Upper lobe of right lung (tissue), 1 donor: Measurements from ENCODE around the gene NF1. TPM values are rescaled to one million over a fixed set of nuclear protein-coding genes. Genes with fewer than 3 reads are reported as not detected.
"Not testable (repeated sequence)": the region's sequence is repeated elsewhere in the genome, so short reads cannot be mapped to it uniquely, and the experiment has no call there.

Experiments used
- ATAC-seq: fragments of 200-7000 bp; cut with Tn5 transposase; one replicate; pipeline ENCODE4 v1.9.1; 2020; ENCODE audit warnings: mild to moderate bottlenecking, moderate library complexity
- DNase-seq: peaks from one replicate; pipeline ENCODE4 v3.0.0-alpha.2; 2020
- H3K27ac ChIP-seq: fragments of 200-600 bp; one replicate; pipeline ENCODE4 v1.8.0; 2022
- H3K27me3 ChIP-seq: fragments of 200-600 bp; one replicate; pipeline ENCODE4 v1.8.0; 2022; ENCODE audit warnings: mild to moderate bottlenecking
- H3K36me3 ChIP-seq: fragments of 200-600 bp; one replicate; pipeline ENCODE4 v1.8.0; 2022
- H3K4me1 ChIP-seq: fragments of 200-600 bp; one replicate; pipeline ENCODE4 v1.8.0; 2022
- H3K4me3 ChIP-seq: fragments of 200-600 bp; one replicate; pipeline ENCODE4 v1.8.0; 2022; ENCODE audit warnings: mild to moderate bottlenecking
- H3K9me3 ChIP-seq: fragments of 200-600 bp; one replicate; pipeline ENCODE4 v1.8.0; 2022
- CTCF ChIP-seq: fragments of 200-600 bp; IDR thresholded peaks from one replicate; pipeline ENCODE4 v1.8.0; 2022; ENCODE audit warnings: antibody characterized with exemption
- intact Hi-C: fragments of 100-400 bp; cut with DNase I; formaldehyde crosslinking; loops from one replicate; pipeline ENCODE4 v1.11.0; 2022
- total RNA-seq: library from RNA; stranded (reverse); fragmentation: NEBNext Ultra II Directional; extraction: Animal tissue kit (Norgen Biotek cat#: 25700); gene quantifications from one replicate; pipeline ENCODE4 v1.2.1, GENCODE V29; 2021
- donor health status: DM: no; HTN: yes; CAD: no; lungs with severe emphysema.

NF1 gene
- total RNA-seq, 1 donor from 2014 or later: 61.6 TPM

- intact Hi-C loops: no loop called here
- H3K9me3 ChIP-seq: no peaks in the 10 kb centered on the region
- no peak overlapping the region for H3K4me3 ChIP-seq
- no peaks in the 10 kb centered on the region for H3K36me3 ChIP-seq
- H3K27ac ChIP-seq: no peak overlapping the region
- no peaks in the 10 kb centered on the region for H3K27me3 ChIP-seq
- H3K4me1 ChIP-seq: no peaks in the 10 kb centered on the region
- DNase-seq: no peak
- no peak for ATAC-seq
- TF ChIP-seq CTCF: no peak
Measured at GRCh38 chr17:31079731-31080130, 15.0 kb upstream of the NF1 start.

GRCh38 chr17:31085563-31085962 lies 9.2 kb upstream of the NF1 start:
- peak; percentile 82 for ATAC-seq
- Histone ChIP-seq H3K27me3 (no peaks in the 10 kb centered on the region), H3K36me3 (no peaks in the 10 kb centered on the region), H3K4me1 (no peaks in the 10 kb centered on the region), H3K9me3 (no peaks in the 10 kb centered on the region), H3K4me3 (no peak overlapping the region), H3K27ac (no peak overlapping the region)
- TF ChIP-seq CTCF: no peak
- no peak for DNase-seq
- intact Hi-C loops: no loop called here

GRCh38 chr17:31089471-31089870 lies 5.3 kb upstream of the NF1 start:
- DNase-seq (no peak), ATAC-seq (no peak)
- no peaks in the 10 kb centered on the region for H3K36me3 ChIP-seq
- H3K27ac ChIP-seq: no peak overlapping the region
- intact Hi-C loops: no loop called here
- no peaks in the 10 kb centered on the region for H3K27me3 ChIP-seq
- no peak for TF ChIP-seq CTCF
- no peaks in the 10 kb centered on the region for H3K4me1 ChIP-seq
- H3K4me3 ChIP-seq: no peak overlapping the region
- no peaks in the 10 kb centered on the region for H3K9me3 ChIP-seq

GRCh38 chr17:31090650-31091049 lies 4.1 kb upstream of the NF1 start:
- ATAC-seq, intact Hi-C loops: not testable (repeated sequence)

GRCh38 chr17:31092475-31093064 lies 2.2 kb upstream of the NF1 start:
- TF ChIP-seq CTCF: no peak
- DNase-seq (no peak), ATAC-seq (no peak)
- Histone ChIP-seq H3K4me1 (peaks cover 9% of the 10 kb centered on the region), H3K9me3 (no peaks in the 10 kb centered on the region), H3K27ac (no peak overlapping the region), H3K36me3 (no peaks in the 10 kb centered on the region), H3K4me3 (no peak overlapping the region), H3K27me3 (no peaks in the 10 kb centered on the region)
- intact Hi-C loops: no loop called here

More at GRCh38 chr17:31090650-31091049, 4.1 kb upstream of the NF1 start:
- H3K9me3 ChIP-seq, H3K27ac ChIP-seq, DNase-seq, H3K36me3 ChIP-seq, H3K4me3 ChIP-seq, H3K27me3 ChIP-seq, H3K4me1 ChIP-seq: not testable (repeated sequence)

- no peak for ATAC-seq
- H3K4me3 ChIP-seq: peak overlapping the region; percentile 86
- intact Hi-C loops: no loop called here
- no peaks in the 10 kb centered on the region for H3K27me3 ChIP-seq
- TF ChIP-seq CTCF: no peak
- DNase-seq: no peak
- H3K4me1 ChIP-seq: peaks cover 9% of the 10 kb centered on the region
- H3K27ac ChIP-seq: peak overlapping the region; percentile 93
- H3K9me3 ChIP-seq: no peaks in the 10 kb centered on the region
- no peaks in the 10 kb centered on the region for H3K36me3 ChIP-seq
Measured at GRCh38 chr17:31093866-31094599, 744 bp upstream of the NF1 start.
